IMR-90 (cell line): ENCODE results near the gene ACOT7. TPM values are rescaled to one million over a fixed set of nuclear protein-coding genes. Genes with fewer than 3 reads are reported as not detected.

Experiments
- ATAC-seq: fragments of 200-7000 bp; cut with Tn5 transposase; 2 replicates; pipeline ENCODE4 v1.9.1; 2020; ENCODE audit warnings: low read depth, mild to moderate bottlenecking, moderate library complexity
- BruUV-seq: library from RNA; stranded (reverse); fragments of 400-500 nt; replicated peaks from 2 replicates; lab custom pipeline; 2021; lab: Mats Ljungman, UMichigan
- CTCF ChIA-PET: fragments of 300-600 bp; formaldehyde crosslinking; extraction: SDS; loops from one replicate; lab custom pipeline; 2021; ENCODE audit warnings: antibody characterized with exemption; lab: Yijun Ruan, JAX
- POLR2A ChIA-PET: fragments of 300-600 bp; sonication (Branson Sonifier 250); formaldehyde crosslinking; loops from one replicate; lab custom pipeline; 2022; ENCODE audit warnings: antibody characterized with exemption; ENCODE audit not compliant: unreplicated experiment; lab: Charles Lee
- DNase-seq: peaks from one replicate; pipeline ENCODE4 v3.0.0; 2013
- H2AFZ ChIP-seq: replicated peaks from 2 replicates; pipeline ENCODE3; 2013; ENCODE audit warnings: low read length, mild to moderate bottlenecking; ENCODE audit not compliant: poor library complexity
- H2AK5ac ChIP-seq: 2 replicates; pipeline ENCODE4 v1.6.1; 2013; ENCODE audit warnings: low read depth, low read length, inconsistent platforms
- H2AK9ac ChIP-seq: replicated peaks from 2 replicates; pipeline ENCODE3; 2013; ENCODE audit warnings: mild to moderate bottlenecking, low read depth, low read length, moderate library complexity; ENCODE audit not compliant: poor library complexity
- H2BK120ac ChIP-seq: 2 replicates; pipeline ENCODE4 v1.6.1; 2013; ENCODE audit warnings: low read depth, low read length, inconsistent platforms
- H2BK15ac ChIP-seq: 3 replicates; pipeline ENCODE4 v1.6.1; 2013; ENCODE audit warnings: low read depth, low read length, inconsistent platforms
- H2BK20ac ChIP-seq: 2 replicates; pipeline ENCODE4 v1.6.1; 2013; ENCODE audit warnings: low read depth, mild to moderate bottlenecking, inconsistent platforms, low read length, moderate library complexity
- H2BK5ac ChIP-seq: 2 replicates; pipeline ENCODE4 v1.6.1; 2013; ENCODE audit warnings: mild to moderate bottlenecking, low read depth, low read length, inconsistent platforms; ENCODE audit not compliant: poor library complexity, severe bottlenecking
- H3K14ac ChIP-seq: replicated peaks from 2 replicates; pipeline ENCODE4 v1.6.1; 2013; ENCODE audit warnings: low read depth, low read length, inconsistent platforms
- H3K18ac ChIP-seq: 2 replicates; pipeline ENCODE4 v1.6.1; 2013; ENCODE audit warnings: low read depth, low read length, control low read depth
- H3K23ac ChIP-seq: 2 replicates; pipeline ENCODE4 v1.6.1; 2013; ENCODE audit warnings: low read depth, low read length, inconsistent platforms
- H3K27ac ChIP-seq: 2 replicates; pipeline ENCODE4 v1.5.1; 2013; ENCODE audit warnings: mild to moderate bottlenecking, control low read depth, low read length; ENCODE audit not compliant: insufficient read depth
- H3K27me3 ChIP-seq: 2 replicates; pipeline ENCODE4 v1.6.1; 2013; ENCODE audit warnings: low read length; ENCODE audit not compliant: control insufficient read depth, insufficient read depth
- H3K36me3 ChIP-seq: 2 replicates; pipeline ENCODE4 v1.6.1; 2013; ENCODE audit warnings: low read length, mixed read lengths; ENCODE audit not compliant: control insufficient read depth, insufficient read depth
- H3K4ac ChIP-seq: 2 replicates; pipeline ENCODE4 v1.6.1; 2013; ENCODE audit warnings: low read depth, low read length, inconsistent platforms
- H3K4me1 ChIP-seq: 2 replicates; pipeline ENCODE4 v1.6.1; 2013; ENCODE audit warnings: low read length, mixed read lengths; ENCODE audit not compliant: control insufficient read depth, insufficient read depth
- H3K4me2 ChIP-seq: 2 replicates; pipeline ENCODE4 v1.6.1; 2013; ENCODE audit warnings: low read depth, mild to moderate bottlenecking, control low read depth, low read length, moderate library complexity
- H3K4me3 ChIP-seq: 2 replicates; pipeline ENCODE4 v1.5.1; 2013; ENCODE audit warnings: low read depth, mild to moderate bottlenecking, control low read depth, low read length, moderate library complexity; ENCODE audit not compliant: insufficient read depth
- H3K56ac ChIP-seq: 2 replicates; pipeline ENCODE4 v1.6.1; 2013; ENCODE audit warnings: low read length, inconsistent platforms; ENCODE audit not compliant: insufficient read depth; ENCODE audit errors: extremely low read depth
- H3K79me1 ChIP-seq, 2 experiments: 2 replicates each; pipeline ENCODE4 v1.6.1; 2013; ENCODE audit warnings: low read length in 2 of 2, inconsistent platforms in 1 of 2, low read depth in 1 of 2
- H3K9ac ChIP-seq: 2 replicates; pipeline ENCODE4 v1.6.1; 2013; ENCODE audit warnings: low read depth, low read length, control low read depth
- H3K9me1 ChIP-seq: 2 replicates; pipeline ENCODE4 v1.6.1; 2013; ENCODE audit warnings: low read length, inconsistent platforms; ENCODE audit not compliant: insufficient read depth
- H3K9me3 ChIP-seq: 2 replicates; pipeline ENCODE4 v1.6.1; 2013; ENCODE audit warnings: low read length; ENCODE audit not compliant: control insufficient read depth, insufficient read depth
- H4K20me1 ChIP-seq: 2 replicates; pipeline ENCODE4 v1.6.1; 2013; ENCODE audit warnings: low read length, inconsistent platforms; ENCODE audit not compliant: insufficient read depth
- H4K5ac ChIP-seq: 2 replicates; pipeline ENCODE4 v1.6.1; 2013; ENCODE audit warnings: mild to moderate bottlenecking, low read depth, low read length, control low read depth
- H4K8ac ChIP-seq, 2 experiments: 2 replicates each; pipeline ENCODE4 v1.6.1; 2013; ENCODE audit warnings: low read depth in 2 of 2, low read length in 2 of 2, control low read depth in 1 of 2, inconsistent platforms in 1 of 2
- H4K91ac ChIP-seq: 2 replicates; pipeline ENCODE4 v1.6.1; 2013; ENCODE audit warnings: low read depth, low read length, inconsistent platforms; ENCODE audit not compliant: insufficient read depth
- BHLHE40 ChIP-seq: fragments of 150-350 bp; IDR thresholded peaks from 2 replicates; pipeline ENCODE4 v1.6.1; 2016; ENCODE audit warnings: mild to moderate bottlenecking, low read depth, low read length
- CEBPB ChIP-seq: IDR thresholded peaks from 2 replicates; pipeline ENCODE4 v1.6.1; 2012; ENCODE audit warnings: low read depth, low read length, improper control_type of control experiment
- CHD1 ChIP-seq: IDR thresholded peaks from 2 replicates; pipeline ENCODE4 v1.6.1; 2012; ENCODE audit warnings: low read depth, low read length, improper control_type of control experiment
- FOS ChIP-seq: fragments of 150-350 bp; IDR thresholded peaks from 2 replicates; pipeline ENCODE4 v1.6.1; 2016; ENCODE audit warnings: low read depth, low read length
- MAFK ChIP-seq: IDR thresholded peaks from 2 replicates; pipeline ENCODE4 v1.6.1; 2012; ENCODE audit warnings: low read depth, low read length, improper control_type of control experiment
- MAZ ChIP-seq: IDR thresholded peaks from 2 replicates; pipeline ENCODE4 v1.6.1; 2012; ENCODE audit warnings: low read depth, mild to moderate bottlenecking, low read length, improper control_type of control experiment, moderate library complexity, borderline replicate concordance
- MXI1 ChIP-seq: IDR thresholded peaks from 2 replicates; pipeline ENCODE4 v1.6.1; 2012; ENCODE audit warnings: low read depth, mild to moderate bottlenecking, low read length, moderate library complexity, borderline replicate concordance
- NFE2L2 ChIP-seq: fragments of 150-350 bp; IDR thresholded peaks from 2 replicates; pipeline ENCODE4 v1.6.1; 2016; ENCODE audit warnings: low read depth, mild to moderate bottlenecking, low read length
- POLR2A ChIP-seq: IDR thresholded peaks from 2 replicates; pipeline ENCODE4 v1.6.1; 2012; ENCODE audit warnings: mild to moderate bottlenecking, low read depth, low read length
- RAD21 ChIP-seq: IDR thresholded peaks from 2 replicates; pipeline ENCODE4 v1.6.1; 2012; ENCODE audit warnings: low read length, improper control_type of control experiment
- RCOR1 ChIP-seq: IDR thresholded peaks from 2 replicates; pipeline ENCODE4 v1.6.1; 2012; ENCODE audit warnings: mild to moderate bottlenecking, low read length, improper control_type of control experiment; ENCODE audit not compliant: insufficient replicate concordance
- RFX5 ChIP-seq: IDR thresholded peaks from 2 replicates; pipeline ENCODE4 v1.8.0; 2012; ENCODE audit warnings: low read depth, mild to moderate bottlenecking, low read length, moderate library complexity
- SMC3 ChIP-seq: fragments of 150-350 bp; IDR thresholded peaks from 2 replicates; pipeline ENCODE4 v1.6.1; 2016; ENCODE audit warnings: low read depth, mild to moderate bottlenecking, antibody characterized with exemption, low read length, moderate library complexity
- WGBS, 2 experiments: methylation state at CpG; one replicate each; pipeline versions ENCODE4 v1.1.5 to v1.1.7; 2013; ENCODE audit warnings: missing lambda C conversion rate in 2 of 2; ENCODE audit not compliant: insufficient read length in 1 of 2; ENCODE audit errors: extremely low coverage in 2 of 2; 5-methylcytosine and 5-hydroxymethylcytosine counted together
- dilution Hi-C: fragments of 300-500 bp; cut with HindIII; formaldehyde crosslinking; loops from one replicate; pipeline ENCODE4 v1.14.3; 2018; ENCODE audit warnings: low sequenced_read_pairs; ENCODE audit not compliant: unreplicated experiment
- in situ Hi-C: fragments of 300-500 bp; cut with MboI; formaldehyde crosslinking; loops from 3 replicates; pipeline ENCODE4 v1.14.3; 2019; ENCODE audit warnings: low sequenced_read_pairs, inconsistent platforms, mixed read lengths
- intact Hi-C: fragments of 100-400 bp; cut with micrococcal nuclease; formaldehyde crosslinking; loops from 2 replicates; pipeline ENCODE4 v1.10.0; 2022
- polyA plus RNA-seq, 3 experiments: library from polyadenylated mRNA; depleted of rRNA; stranded (reverse); fragments of >200 nt; gene quantifications; 2 replicates each; pipeline ENCODE4 v1.2.3, GENCODE V29; 2012; ENCODE audit warnings: low replicate concordance in 1 of 3
- total RNA-seq: library from RNA; depleted of rRNA; stranded (reverse); fragments of >200 nt; gene quantifications from 2 replicates; pipeline ENCODE4 v1.2.3, GENCODE V29; 2012
- TF ChIP-seq, protein P1 (sequence below): fragments of 150-350 bp; IDR thresholded peaks from 2 replicates; pipeline ENCODE4 v1.6.1; 2016; ENCODE audit warnings: low read depth, mild to moderate bottlenecking, low read length, moderate library complexity, borderline replicate concordance
- TF ChIP-seq, protein P2 (sequence below): fragments of 150-350 bp; IDR thresholded peaks from 2 replicates; pipeline ENCODE4 v1.6.1; 2017; ENCODE audit warnings: mild to moderate bottlenecking, antibody characterized with exemption, low read length, low read depth
- TF ChIP-seq, protein P3 (sequence below): conservative IDR thresholded peaks from 2 replicates; pipeline ENCODE4 v1.5.1; 2012; ENCODE audit warnings: mild to moderate bottlenecking, low read depth, low read length, improper control_type of control experiment

The ACOT7 gene
- total and polyA plus RNA-seq, 2 of the 4 experiments (the other 2 are of a cell fraction) = 51.6 to 242 TPM

DNA sequence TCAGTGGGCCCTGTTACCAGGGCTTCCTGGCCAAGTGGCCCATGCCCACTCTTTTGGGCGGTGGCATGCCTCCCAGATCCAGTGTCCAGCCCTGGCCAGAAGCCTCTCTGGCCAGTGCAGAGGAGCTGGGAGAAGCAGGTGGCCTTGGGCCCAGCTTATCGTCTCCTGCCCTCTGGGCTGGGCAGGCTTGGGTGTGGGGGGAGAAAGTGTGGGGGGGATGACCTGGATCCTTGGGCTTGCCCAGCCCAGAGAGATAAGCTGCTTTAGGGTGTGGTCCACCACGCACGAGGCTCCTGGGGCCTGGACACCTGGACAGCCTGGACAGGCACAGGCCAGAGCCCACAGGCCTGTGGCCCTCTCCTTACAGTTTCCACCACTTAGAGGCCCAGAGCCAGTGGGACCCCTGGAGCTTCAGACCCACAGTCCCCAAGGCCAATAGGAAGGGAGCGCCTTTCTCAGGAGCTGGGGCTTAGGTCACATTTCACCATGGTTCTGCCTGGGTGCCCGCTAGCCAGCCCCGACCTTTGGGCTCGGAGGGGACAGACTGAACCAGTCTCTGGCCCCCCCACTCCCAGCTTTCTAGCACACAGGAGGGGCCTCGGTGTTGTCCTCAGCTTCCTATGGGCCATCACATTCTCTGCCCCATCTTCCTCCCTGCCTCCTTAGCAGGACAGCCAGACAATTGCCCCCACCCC lies 32.9 kb upstream of the ACOT7 start:
- dilution Hi-C loops (no loop called here), in situ Hi-C loops (no loop called here), intact Hi-C loops (no loop called here)
- H3K4ac ChIP-seq = no peak overlapping the region
- H3K9me3 ChIP-seq = no peaks in the 10 kb centered on the region
- H2AK9ac ChIP-seq = no peak overlapping the region
- no peaks in the 10 kb centered on the region for H3K36me3 ChIP-seq
- no peak overlapping the region for H2AK5ac ChIP-seq
- TF ChIP-seq RCOR1 = no peak
- TF ChIP-seq, protein P1, sequence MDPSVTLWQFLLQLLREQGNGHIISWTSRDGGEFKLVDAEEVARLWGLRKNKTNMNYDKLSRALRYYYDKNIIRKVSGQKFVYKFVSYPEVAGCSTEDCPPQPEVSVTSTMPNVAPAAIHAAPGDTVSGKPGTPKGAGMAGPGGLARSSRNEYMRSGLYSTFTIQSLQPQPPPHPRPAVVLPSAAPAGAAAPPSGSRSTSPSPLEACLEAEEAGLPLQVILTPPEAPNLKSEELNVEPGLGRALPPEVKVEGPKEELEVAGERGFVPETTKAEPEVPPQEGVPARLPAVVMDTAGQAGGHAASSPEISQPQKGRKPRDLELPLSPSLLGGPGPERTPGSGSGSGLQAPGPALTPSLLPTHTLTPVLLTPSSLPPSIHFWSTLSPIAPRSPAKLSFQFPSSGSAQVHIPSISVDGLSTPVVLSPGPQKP = no peak
- TF ChIP-seq POLR2A = no peak
- no peak for TF ChIP-seq CEBPB
- no peak for TF ChIP-seq MXI1
- TF ChIP-seq, protein P2, sequence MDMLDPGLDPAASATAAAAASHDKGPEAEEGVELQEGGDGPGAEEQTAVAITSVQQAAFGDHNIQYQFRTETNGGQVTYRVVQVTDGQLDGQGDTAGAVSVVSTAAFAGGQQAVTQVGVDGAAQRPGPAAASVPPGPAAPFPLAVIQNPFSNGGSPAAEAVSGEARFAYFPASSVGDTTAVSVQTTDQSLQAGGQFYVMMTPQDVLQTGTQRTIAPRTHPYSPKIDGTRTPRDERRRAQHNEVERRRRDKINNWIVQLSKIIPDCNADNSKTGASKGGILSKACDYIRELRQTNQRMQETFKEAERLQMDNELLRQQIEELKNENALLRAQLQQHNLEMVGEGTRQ = no peak
- no peak for TF ChIP-seq MAZ
- TF ChIP-seq BHLHE40 = no peak
- no peak for TF ChIP-seq SMC3
- TF ChIP-seq, protein P3, sequence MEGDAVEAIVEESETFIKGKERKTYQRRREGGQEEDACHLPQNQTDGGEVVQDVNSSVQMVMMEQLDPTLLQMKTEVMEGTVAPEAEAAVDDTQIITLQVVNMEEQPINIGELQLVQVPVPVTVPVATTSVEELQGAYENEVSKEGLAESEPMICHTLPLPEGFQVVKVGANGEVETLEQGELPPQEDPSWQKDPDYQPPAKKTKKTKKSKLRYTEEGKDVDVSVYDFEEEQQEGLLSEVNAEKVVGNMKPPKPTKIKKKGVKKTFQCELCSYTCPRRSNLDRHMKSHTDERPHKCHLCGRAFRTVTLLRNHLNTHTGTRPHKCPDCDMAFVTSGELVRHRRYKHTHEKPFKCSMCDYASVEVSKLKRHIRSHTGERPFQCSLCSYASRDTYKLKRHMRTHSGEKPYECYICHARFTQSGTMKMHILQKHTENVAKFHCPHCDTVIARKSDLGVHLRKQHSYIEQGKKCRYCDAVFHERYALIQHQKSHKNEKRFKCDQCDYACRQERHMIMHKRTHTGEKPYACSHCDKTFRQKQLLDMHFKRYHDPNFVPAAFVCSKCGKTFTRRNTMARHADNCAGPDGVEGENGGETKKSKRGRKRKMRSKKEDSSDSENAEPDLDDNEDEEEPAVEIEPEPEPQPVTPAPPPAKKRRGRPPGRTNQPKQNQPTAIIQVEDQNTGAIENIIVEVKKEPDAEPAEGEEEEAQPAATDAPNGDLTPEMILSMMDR = no peak
- TF ChIP-seq NFE2L2 = no peak
- no peak for TF ChIP-seq RAD21
- TF ChIP-seq RFX5 = no peak
- TF ChIP-seq FOS = no peak
- no peak for TF ChIP-seq CHD1
- no peak for TF ChIP-seq MAFK
- no peak overlapping the region for H4K8ac ChIP-seq
- POLR2A ChIA-PET = no interaction called here
- no peak overlapping the region for H2BK15ac ChIP-seq
- H2BK120ac ChIP-seq = no peak overlapping the region
- H3K27ac ChIP-seq = no peak overlapping the region
- H3K4me3 ChIP-seq = no peak overlapping the region
- no peak overlapping the region for H3K23ac ChIP-seq
- H3K9ac ChIP-seq = no peak overlapping the region
- no peak overlapping the region for H3K14ac ChIP-seq
- DNase-seq (no peak), ATAC-seq (no peak)
- no peak overlapping the region for H4K5ac ChIP-seq
- WGBS, 2 experiments = 75% methylated on average over 3 of the region's 9 CpGs; no CpG with 5 or more reads in 1 of the 2 experiments
- no peak overlapping the region for H3K4me2 ChIP-seq
- no peak overlapping the region for H4K91ac ChIP-seq
- H2BK20ac ChIP-seq = no peak overlapping the region
- no peak overlapping the region for H2AFZ ChIP-seq
- H3K18ac ChIP-seq = no peak overlapping the region
- H3K9me1 ChIP-seq = no peaks in the 10 kb centered on the region
- no peak overlapping the region for H2BK5ac ChIP-seq
- peaks cover 3% of the 10 kb centered on the region; the same call in 1 of the 2 replicates for H3K4me1 ChIP-seq
- CTCF ChIA-PET = interaction anchor here (0.5 kb wide), 1 partner anchor 185 kb away, joined by 4 read pairs; no protein-coding TSS in a partner anchor
- H3K79me1 ChIP-seq = no peaks in the 10 kb centered on the region
- H4K20me1 ChIP-seq = peaks cover 11% of the 10 kb centered on the region; the same call in 1 of the 2 replicates
- no peak overlapping the region for H3K56ac ChIP-seq
- H3K27me3 ChIP-seq = peaks cover 82% of the 10 kb centered on the region
- BruUV-seq = no TSS peak
